PFSK-1 (cell line): ENCODE data around the gene SLC43A1.

Experiments used
- FOXP2 ChIP-seq: optimal IDR thresholded peaks from 2 replicates; pipeline ENCODE3; 2011; ENCODE audit warnings: borderline replicate concordance, control low read depth, inconsistent platforms; ENCODE audit not compliant: insufficient read depth; ENCODE audit errors: extremely low read length, extremely low read depth
- POLR2AphosphoS5 ChIP-seq: IDR thresholded peaks from 2 replicates; pipeline ENCODE4 v1.6.1; 2012; ENCODE audit warnings: low read depth, mild to moderate bottlenecking, control low read depth, low read length, moderate library complexity
- SIN3A ChIP-seq: IDR thresholded peaks from 2 replicates; pipeline ENCODE4 v1.6.1; 2012; ENCODE audit warnings: mild to moderate bottlenecking, low read length, moderate library complexity, borderline replicate concordance; ENCODE audit not compliant: insufficient read depth
- TAF1 ChIP-seq: IDR thresholded peaks from 2 replicates; pipeline ENCODE4 v1.6.1; 2012; ENCODE audit warnings: low read length, control low read depth, borderline replicate concordance; ENCODE audit not compliant: insufficient read depth
- TF ChIP-seq, protein P1 (sequence below), 2 experiments: IDR thresholded peaks; 2 replicates each; pipeline versions ENCODE4 v1.6.1 to v1.8.0; 2011 to 2012; ENCODE audit warnings: low read depth in 2 of 2, low read length in 2 of 2, control low read depth in 1 of 2, inconsistent platforms in 1 of 2, mild to moderate bottlenecking in 1 of 2, moderate library complexity in 1 of 2; ENCODE audit not compliant: insufficient read depth in 1 of 2

DNA sequence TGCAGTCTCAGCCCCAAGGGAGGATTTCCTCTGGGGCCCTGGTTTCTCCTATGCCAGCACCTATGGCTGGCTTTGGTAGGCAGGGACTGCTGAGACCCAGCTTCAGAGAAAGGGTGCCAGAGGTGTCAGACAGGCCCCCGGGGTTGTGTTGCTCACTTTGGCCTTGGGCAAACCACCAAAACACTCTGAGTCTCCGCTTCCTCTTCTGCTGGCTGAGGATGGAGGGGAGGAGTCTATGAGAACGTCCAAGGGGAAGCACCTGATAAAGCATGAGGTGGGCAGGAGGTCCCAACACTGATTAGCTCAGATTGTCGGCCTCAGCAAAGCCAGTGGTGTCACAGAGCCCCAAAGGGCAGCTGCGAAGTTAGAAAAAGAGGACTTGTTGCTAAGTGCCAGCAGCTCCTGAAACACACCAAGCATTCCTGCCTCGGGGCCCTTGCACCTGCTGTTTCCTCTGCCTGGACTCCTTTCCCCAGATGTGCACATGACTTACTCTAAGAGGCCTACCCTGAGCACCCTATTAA, 32.4 kb upstream of the SLC43A1 start:
- TF ChIP-seq, protein P1, sequence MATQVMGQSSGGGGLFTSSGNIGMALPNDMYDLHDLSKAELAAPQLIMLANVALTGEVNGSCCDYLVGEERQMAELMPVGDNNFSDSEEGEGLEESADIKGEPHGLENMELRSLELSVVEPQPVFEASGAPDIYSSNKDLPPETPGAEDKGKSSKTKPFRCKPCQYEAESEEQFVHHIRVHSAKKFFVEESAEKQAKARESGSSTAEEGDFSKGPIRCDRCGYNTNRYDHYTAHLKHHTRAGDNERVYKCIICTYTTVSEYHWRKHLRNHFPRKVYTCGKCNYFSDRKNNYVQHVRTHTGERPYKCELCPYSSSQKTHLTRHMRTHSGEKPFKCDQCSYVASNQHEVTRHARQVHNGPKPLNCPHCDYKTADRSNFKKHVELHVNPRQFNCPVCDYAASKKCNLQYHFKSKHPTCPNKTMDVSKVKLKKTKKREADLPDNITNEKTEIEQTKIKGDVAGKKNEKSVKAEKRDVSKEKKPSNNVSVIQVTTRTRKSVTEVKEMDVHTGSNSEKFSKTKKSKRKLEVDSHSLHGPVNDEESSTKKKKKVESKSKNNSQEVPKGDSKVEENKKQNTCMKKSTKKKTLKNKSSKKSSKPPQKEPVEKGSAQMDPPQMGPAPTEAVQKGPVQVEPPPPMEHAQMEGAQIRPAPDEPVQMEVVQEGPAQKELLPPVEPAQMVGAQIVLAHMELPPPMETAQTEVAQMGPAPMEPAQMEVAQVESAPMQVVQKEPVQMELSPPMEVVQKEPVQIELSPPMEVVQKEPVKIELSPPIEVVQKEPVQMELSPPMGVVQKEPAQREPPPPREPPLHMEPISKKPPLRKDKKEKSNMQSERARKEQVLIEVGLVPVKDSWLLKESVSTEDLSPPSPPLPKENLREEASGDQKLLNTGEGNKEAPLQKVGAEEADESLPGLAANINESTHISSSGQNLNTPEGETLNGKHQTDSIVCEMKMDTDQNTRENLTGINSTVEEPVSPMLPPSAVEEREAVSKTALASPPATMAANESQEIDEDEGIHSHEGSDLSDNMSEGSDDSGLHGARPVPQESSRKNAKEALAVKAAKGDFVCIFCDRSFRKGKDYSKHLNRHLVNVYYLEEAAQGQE (IDR thresholded peaks at IDR 0.05; ENCODE audit: insufficient read depth in 1 of 2, low read depth in 2 of 2, low read length in 2 of 2), result no peak
- no peak for TF ChIP-seq POLR2AphosphoS5
- no peak for TF ChIP-seq SIN3A
- TF ChIP-seq TAF1, result no peak
- no peak for TF ChIP-seq FOXP2
